Smooth muscle cell (in vitro differentiated cells): Measurements from ENCODE around the gene CAV1. TPM values are rescaled to one million over a fixed set of nuclear protein-coding genes. Genes with fewer than 3 reads are reported as not detected.

Source experiments
- DNase-seq: peaks from one replicate; lab custom pipeline; 2025; ENCODE audit not compliant: unreplicated experiment; lab: John Stamatoyannopoulos, UW
- H2AFZ ChIP-seq: fragments of 200-600 bp; sonication (generic); 2 replicates; pipeline ENCODE4 v1.6.0; 2016; ENCODE audit warnings: antibody characterized with exemption, low read depth, mild to moderate bottlenecking
- H3F3A ChIP-seq: fragments of 200-600 bp; sonication (generic); 2 replicates; pipeline ENCODE4 v1.6.0; 2017; ENCODE audit warnings: antibody characterized with exemption, low read depth
- H3K27ac ChIP-seq: fragments of 200-600 bp; sonication (generic); 2 replicates; pipeline ENCODE4 v1.5.1; 2016; ENCODE audit warnings: low read depth, mild to moderate bottlenecking
- H3K27me3 ChIP-seq: fragments of 200-600 bp; sonication (generic); 2 replicates; pipeline ENCODE4 v1.6.1; 2016; ENCODE audit warnings: low read depth, mild to moderate bottlenecking
- H3K36me3 ChIP-seq: fragments of 200-600 bp; sonication (generic); 2 replicates; pipeline ENCODE4 v1.5.1; 2016; ENCODE audit warnings: low read depth
- H3K4me1 ChIP-seq: fragments of 200-600 bp; sonication (generic); 2 replicates; pipeline ENCODE4 v1.5.1; 2016; ENCODE audit warnings: low read depth
- H3K4me2 ChIP-seq: fragments of 200-600 bp; sonication (generic); 2 replicates; pipeline ENCODE4 v1.6.0; 2016; ENCODE audit warnings: mild to moderate bottlenecking
- H3K4me3 ChIP-seq: fragments of 200-600 bp; sonication (generic); 2 replicates; pipeline ENCODE4 v1.5.1; 2016; ENCODE audit warnings: mild to moderate bottlenecking
- H3K79me2 ChIP-seq: fragments of 200-600 bp; sonication (generic); 2 replicates; pipeline ENCODE4 v1.6.0; 2016; ENCODE audit warnings: low read depth, mild to moderate bottlenecking
- H3K9ac ChIP-seq: fragments of 200-600 bp; sonication (generic); 2 replicates; pipeline ENCODE4 v1.6.0; 2016; ENCODE audit warnings: low read depth
- H3K9me3 ChIP-seq: fragments of 200-600 bp; sonication (generic); replicated peaks from 2 replicates; pipeline ENCODE4 v1.5.1; 2016; ENCODE audit warnings: low read depth
- H4K20me1 ChIP-seq: fragments of 200-600 bp; sonication (generic); 2 replicates; pipeline ENCODE4 v1.6.0; 2016; ENCODE audit warnings: low read depth
- CTCF ChIP-seq: fragments of 200-600 bp; sonication (generic); IDR thresholded peaks from 2 replicates; pipeline ENCODE4 v1.5.1; 2017; ENCODE audit warnings: borderline replicate concordance, mild to moderate bottlenecking, antibody characterized with exemption; ENCODE audit not compliant: insufficient read depth, poor library complexity, severe bottlenecking
- WGBS: methylation state at CpG from one replicate; pipeline ENCODE4 v1.1.7; 2016; ENCODE audit warnings: low lambda C conversion rate; 5-methylcytosine and 5-hydroxymethylcytosine counted together
- polyA plus RNA-seq: library from polyadenylated mRNA; unstranded; fragments of >200 nt; fragmentation: Nextera tagmentation; extraction: Ambion mirVana; gene quantifications from 2 replicates; pipeline ENCODE4 v1.2.1, GENCODE V29; 2016
- total RNA-seq: library from RNA; depleted of rRNA; stranded (reverse); fragments of >200 nt; gene quantifications from 2 replicates; pipeline ENCODE4 v1.2.3, GENCODE V29; 2014

CAV1 gene
- total and polyA plus RNA-seq, 2 experiments from 2014 or later = 55.8 to 84.7 TPM

GRCh38 chr7:116502201-116503096, 22.4 kb upstream of the CAV1 start:
- Histone ChIP-seq H3K27me3 (no peaks in the 10 kb centered on the region), H4K20me1 (no peaks in the 10 kb centered on the region), H3K4me3 (peak overlapping the region; percentile 78), H3K4me2 (no peak overlapping the region), H3K9me3 (no peaks in the 10 kb centered on the region), H3K27ac (no peak overlapping the region), H3K36me3 (peaks cover 4% of the 10 kb centered on the region), H3K4me1 (peaks cover 3% of the 10 kb centered on the region), H3K79me2 (peaks cover 23% of the 10 kb centered on the region), H3F3A (no peaks in the 10 kb centered on the region), H3K9ac (no peak overlapping the region), H2AFZ (no peak overlapping the region)
- no peak for TF ChIP-seq CTCF
- 93% methylated on average over 2 of the region's 2 CpGs for WGBS
- DNase-seq = no peak

- H3K9ac ChIP-seq = no peak overlapping the region
- peaks cover 4% of the 10 kb centered on the region for H3K36me3 ChIP-seq
- H3K9me3 ChIP-seq = no peaks in the 10 kb centered on the region
- no peak overlapping the region for H3K4me2 ChIP-seq
- no peak overlapping the region for H3K27ac ChIP-seq
- no peak overlapping the region for H2AFZ ChIP-seq
- no peak for TF ChIP-seq CTCF
- peaks cover 23% of the 10 kb centered on the region for H3K79me2 ChIP-seq
- H3K4me3 ChIP-seq = no peak overlapping the region
- no peaks in the 10 kb centered on the region for H3F3A ChIP-seq
- H4K20me1 ChIP-seq = no peaks in the 10 kb centered on the region
- peaks cover 3% of the 10 kb centered on the region for H3K4me1 ChIP-seq
- no peaks in the 10 kb centered on the region for H3K27me3 ChIP-seq
- DNase-seq = no peak
These were observed 21.0 kb upstream of the CAV1 start for GRCh38 chr7:116503835-116504234.

- Histone ChIP-seq H3K4me2 (no peak overlapping the region), H4K20me1 (no peaks in the 10 kb centered on the region), H3K9me3 (no peaks in the 10 kb centered on the region), H3K27ac (no peak overlapping the region), H3K4me3 (no peak overlapping the region), H3K79me2 (peaks cover 23% of the 10 kb centered on the region), H3F3A (no peaks in the 10 kb centered on the region), H2AFZ (no peak overlapping the region), H3K27me3 (no peaks in the 10 kb centered on the region), H3K36me3 (peaks cover 4% of the 10 kb centered on the region), H3K9ac (no peak overlapping the region), H3K4me1 (peaks cover 3% of the 10 kb centered on the region)
- no peak for TF ChIP-seq CTCF
- DNase-seq = no peak
- 98% methylated on average over 2 of the region's 2 CpGs for WGBS
These were observed 19.6 kb upstream of the CAV1 start for GRCh38 chr7:116505278-116505677.

GRCh38 chr7:116505823-116506222, 19.0 kb upstream of the CAV1 start:
- no peak overlapping the region for H3K27ac ChIP-seq
- H4K20me1 ChIP-seq = no peaks in the 10 kb centered on the region
- H2AFZ ChIP-seq = no peak overlapping the region
- WGBS = 86% methylated on average over 3 of the region's 3 CpGs
- H3K27me3 ChIP-seq = no peaks in the 10 kb centered on the region
- TF ChIP-seq CTCF = no peak
- no peaks in the 10 kb centered on the region for H3F3A ChIP-seq
- peaks cover 3% of the 10 kb centered on the region for H3K4me1 ChIP-seq
- peaks cover 4% of the 10 kb centered on the region for H3K36me3 ChIP-seq
- H3K9ac ChIP-seq = no peak overlapping the region
- H3K4me2 ChIP-seq = no peak overlapping the region
- H3K9me3 ChIP-seq = no peaks in the 10 kb centered on the region
- no peak for DNase-seq
- peaks cover 23% of the 10 kb centered on the region for H3K79me2 ChIP-seq
- no peak overlapping the region for H3K4me3 ChIP-seq
